ENCODE measurements around the gene MARCKS.
"Not testable (repeated sequence)": the region's sequence is repeated elsewhere in the genome, so short reads cannot be mapped to it uniquely, and the experiment has no call there.

MARCKS gene

DNA sequence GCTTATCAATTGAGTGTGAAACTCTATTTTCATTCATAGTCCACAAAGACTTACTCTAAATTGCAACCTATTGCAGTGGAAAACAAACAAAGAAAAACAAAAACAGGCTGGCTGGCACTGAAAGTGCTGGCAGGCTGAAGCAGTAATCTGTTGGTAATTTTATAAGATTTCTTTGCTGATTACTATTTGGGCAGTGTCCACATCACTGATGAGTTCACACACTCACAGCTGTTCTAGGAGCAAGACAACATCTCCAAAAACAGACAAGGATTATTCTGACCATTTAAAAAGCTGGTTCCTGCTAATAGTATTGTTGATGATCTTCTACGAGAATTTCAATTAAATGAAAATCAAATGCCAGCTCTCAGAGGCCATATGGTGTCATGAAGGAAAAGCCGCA is 26.9 kb downstream of the MARCKS start:
- DNase-seq (ENCODE audit: low read depth in 2 of 2): no peak

DNA sequence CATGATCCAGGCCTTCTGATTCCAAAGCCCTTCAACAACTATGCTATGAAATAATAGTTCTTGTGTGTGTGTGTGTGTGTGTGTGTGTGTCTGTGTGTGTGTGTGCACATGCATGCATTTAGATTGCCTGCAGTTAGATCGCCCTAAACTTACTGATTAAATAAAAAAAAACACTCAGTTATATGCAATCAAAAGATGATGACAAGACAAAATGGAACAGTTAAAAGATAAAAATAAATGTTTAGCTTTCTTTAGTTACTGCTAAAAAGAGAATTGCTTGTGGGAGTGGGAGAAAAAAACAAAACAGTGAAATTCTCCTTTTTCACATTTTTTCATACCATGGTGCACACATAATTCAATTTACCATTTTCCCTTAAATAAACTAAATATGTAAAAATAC is 29.4 kb downstream of the MARCKS start:
- DNase-seq (ENCODE audit: low read depth in 2 of 2): no peak

DNA sequence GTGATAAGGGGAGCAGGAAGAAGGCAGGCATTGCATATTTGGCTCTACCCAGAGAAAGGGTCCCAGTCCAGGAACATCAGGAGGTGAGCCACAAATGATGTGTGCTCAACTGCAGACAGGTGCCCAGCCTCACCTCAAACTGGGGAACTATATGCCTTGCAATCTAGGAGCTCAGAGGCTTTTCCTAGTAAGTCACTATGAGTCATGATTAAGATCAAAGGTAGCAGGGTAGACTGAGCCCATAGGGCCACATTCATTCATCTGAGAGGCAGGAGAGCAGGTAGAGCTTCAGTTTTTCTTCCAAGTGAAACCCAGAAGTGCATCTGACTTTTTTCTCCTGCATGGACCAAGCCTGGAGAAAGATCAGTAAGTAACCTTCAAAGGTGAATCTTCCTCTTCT is 31.3 kb downstream of the MARCKS start:
- DNase-seq (ENCODE audit: low read depth in 2 of 2): no peak

DNA sequence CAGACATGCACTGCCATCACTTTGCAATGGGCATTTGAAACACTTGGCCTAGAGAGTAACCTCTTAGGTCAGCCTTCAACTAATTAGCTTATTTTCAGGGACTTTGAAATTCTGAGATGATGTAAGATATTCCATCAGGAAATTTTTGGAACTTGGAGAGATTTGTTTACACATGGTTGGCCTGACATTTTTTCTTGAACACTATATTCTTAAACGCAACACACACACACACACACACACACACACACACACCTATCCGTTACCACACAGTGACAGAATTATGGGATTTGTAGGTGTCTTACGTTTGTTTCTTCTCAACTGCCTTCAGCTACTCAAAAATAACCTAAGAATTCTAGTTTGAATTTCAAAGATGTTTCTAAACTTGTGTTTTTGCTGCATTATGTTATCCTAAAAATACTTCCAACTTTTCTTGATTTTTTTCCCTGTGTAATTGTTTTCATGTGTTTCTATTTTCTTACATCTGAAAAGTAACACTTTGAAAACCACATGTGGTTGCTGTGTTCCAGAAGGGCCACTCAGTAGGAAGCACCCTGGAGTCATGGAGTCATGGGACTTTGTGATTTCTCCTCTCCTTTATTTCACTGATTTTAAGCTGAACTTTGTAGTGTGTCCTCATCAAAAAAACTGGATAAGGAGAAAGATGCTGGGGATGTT is 31.9 kb downstream of the MARCKS start:
- DNase-seq (ENCODE audit: low read depth in 2 of 2): no peak

DNA sequence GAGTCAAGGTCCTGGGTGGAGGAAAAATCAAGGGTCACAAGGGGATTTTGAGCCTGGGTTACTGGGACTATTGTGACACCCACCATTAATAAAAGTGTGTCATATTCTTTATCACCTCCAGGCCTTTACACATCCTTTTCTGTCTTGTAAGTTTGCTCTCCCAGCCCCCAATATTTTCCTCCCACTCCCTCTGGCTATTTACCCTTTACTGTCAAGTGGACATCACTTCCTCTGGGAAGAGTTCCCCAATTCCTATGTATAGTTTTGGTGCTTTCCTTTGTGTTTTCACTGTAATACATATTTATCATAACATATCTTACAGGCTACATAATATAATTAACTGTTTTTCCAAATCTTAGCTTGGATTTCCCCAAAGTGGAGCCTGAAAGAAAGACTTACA is 36.3 kb downstream of the MARCKS start:
- no peak for DNase-seq (ENCODE audit: low read depth in 2 of 2)

DNA sequence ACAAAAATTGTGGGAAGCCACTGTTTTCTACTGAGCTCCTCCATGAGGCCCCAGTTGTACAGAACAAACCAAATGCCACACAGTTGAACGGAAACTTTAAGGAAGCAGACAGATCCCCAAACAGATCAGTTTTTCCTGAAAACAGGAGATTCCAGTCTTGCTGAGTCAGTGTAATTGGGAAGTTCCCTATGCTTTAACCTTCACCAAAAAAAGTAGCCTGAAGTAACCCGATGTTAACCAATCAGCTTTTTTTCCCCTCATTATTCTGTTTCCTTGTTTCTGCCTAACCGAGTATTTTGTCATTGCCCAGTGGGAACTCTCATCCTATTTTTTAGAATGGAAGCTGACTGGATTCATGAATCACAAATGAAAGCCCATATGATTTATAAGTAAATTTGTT is 36.7 kb downstream of the MARCKS start:
- DNase-seq (ENCODE audit: low read depth in 2 of 2): no peak

DNA sequence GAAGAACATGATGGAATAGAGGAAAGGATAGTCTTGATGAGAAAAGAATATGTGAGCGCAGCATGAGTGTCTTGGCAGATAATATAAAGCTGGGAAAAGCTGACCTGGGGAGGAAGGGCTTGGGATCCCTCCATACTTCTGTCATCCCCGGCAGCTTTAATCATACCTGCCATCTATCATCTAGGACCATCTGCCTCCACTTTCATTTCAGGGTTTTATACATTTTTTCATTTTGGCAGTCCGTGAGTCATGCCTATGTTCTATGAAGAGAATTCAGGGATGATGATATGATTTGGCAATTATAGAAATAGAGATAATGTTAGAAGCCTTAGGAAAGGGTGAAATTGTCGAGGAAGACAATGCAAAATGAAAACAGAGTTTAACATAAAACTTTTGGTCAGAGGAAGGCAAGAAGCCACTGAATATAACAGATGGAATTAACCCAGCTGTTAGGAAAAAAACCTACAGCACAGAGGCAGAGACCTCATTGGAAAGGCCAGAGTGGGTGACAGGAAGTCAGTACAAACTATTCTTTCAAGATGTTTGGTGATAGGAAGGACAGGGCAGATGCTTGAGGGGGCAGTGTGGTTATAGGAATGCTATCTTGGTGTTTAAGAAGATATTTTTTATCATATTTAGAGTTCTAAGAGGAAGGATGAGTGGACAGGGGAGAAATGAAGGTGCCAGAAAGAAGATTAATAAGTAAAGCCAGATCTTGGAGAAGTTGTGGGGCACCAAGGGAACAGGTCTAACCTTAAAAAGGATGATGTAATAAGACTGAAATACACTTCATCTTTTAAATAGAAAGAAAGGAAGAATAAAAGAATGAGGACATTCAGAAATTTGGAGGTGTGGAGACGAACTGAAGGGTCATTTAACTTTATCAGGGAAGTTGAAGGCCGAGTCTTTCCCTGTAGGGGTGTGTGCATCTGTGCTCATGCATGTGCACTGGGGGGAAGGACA is 37.8 kb downstream of the MARCKS start:
- no peak for DNase-seq (ENCODE audit: low read depth in 2 of 2)

DNA sequence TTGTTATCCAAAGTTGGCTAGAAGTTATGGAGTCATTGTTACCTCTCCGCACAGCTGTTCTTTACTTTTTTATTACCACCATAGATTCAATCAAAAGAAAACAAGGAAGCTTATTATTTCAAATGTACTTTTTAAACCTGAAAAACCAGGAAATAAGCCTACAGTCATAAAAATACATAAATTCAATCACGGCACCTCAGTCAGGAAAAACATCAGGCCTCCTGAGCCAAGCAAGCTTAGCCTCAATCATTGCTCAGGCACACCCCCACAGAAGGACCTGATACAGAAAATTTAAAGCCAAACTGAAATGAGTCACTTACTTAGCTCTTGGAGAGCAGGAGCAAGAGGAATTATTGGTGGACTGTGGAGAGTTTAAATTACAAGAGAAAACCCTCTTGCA is 44.3 kb downstream of the MARCKS start:
- DNase-seq (ENCODE audit: low read depth in 2 of 2): no peak

DNA sequence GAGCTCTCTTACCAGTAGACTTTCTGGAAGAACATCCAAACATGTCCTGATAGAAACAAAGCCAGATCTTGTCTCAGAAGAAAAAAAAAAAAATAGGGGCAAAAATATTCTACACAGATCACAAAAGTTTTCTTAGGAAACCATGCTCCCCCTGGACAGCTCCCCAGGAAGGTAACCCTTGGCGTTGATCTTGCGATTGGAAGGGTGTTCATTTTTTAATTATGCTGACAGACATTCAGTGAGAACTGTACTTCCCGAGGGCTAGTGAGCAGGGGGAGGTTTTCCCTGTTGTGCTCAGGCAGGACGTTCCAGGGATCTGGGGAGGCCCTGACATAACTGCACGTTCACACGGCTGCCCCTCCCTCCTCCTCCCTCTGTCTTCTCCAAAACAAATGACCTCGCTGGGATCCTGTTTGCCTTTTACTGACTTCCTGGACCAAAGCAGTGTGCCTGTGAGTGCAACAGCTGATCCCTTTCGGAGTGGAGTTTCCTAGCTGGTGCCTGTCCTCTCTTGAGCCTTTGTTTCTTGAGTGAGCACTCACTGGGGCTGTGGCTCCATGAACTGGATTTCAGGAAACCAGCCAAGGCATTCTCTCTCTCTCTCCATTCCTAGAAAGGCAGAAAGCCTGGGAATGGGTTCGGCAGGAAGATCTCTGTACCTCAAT is 46.7 kb downstream of the MARCKS start:
- no peak for DNase-seq (ENCODE audit: low read depth in 2 of 2)

DNA sequence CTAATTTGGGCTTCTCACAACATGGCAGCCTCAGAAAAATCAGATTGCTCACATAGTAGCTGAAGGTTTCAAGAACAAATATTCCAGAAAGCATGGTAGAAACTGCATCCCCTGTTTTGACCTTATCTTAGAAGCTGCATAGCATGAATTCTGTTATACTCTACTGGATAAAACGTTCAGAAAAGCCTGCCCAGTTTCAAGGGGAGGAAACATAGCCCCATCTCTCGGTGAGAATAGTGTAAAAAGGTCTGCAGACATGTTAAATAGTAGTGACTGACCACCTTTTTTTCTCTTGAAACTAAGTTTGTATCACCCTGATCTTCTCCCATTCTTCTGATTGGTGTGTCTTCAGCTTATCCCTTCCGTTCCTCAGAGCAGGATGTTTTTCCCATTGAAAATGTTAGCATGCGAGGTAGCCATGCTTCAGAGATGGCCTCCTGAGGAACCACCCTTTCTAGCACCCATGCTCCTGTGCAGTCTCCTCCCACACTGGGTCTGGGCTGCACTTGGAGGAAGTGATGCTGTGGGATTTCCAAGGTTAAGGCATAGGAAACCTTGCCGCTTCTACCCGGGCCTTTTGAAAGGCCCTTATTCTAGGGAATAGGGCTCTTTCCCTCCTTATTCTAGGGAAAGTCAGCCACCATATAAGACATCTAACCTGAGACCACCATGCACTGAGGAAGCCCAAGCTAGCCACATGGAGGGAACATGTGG is 50.1 kb downstream of the MARCKS start:
- DNase-seq (ENCODE audit: low read depth in 2 of 2): no peak

DNA sequence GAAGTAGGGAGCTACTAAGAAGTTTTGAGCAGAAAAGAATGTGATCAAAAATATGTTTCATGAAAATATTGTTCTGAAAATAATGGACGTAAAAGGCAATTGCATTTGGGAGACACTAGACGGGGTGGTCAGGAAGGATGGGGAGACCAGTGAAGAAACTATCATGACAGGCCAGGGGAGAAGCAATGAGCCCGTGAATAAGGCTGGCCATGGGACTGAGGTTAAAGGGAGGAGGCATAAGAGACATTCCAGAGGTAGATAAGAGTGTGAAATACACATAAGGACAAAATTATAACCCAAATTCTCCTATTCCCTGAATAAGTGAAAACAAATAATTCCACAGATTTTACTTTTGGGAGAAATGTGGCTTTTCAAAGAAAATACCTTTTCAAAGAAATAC is 51.7 kb downstream of the MARCKS start:
- DNase-seq (ENCODE audit: low read depth in 2 of 2): no peak

DNA sequence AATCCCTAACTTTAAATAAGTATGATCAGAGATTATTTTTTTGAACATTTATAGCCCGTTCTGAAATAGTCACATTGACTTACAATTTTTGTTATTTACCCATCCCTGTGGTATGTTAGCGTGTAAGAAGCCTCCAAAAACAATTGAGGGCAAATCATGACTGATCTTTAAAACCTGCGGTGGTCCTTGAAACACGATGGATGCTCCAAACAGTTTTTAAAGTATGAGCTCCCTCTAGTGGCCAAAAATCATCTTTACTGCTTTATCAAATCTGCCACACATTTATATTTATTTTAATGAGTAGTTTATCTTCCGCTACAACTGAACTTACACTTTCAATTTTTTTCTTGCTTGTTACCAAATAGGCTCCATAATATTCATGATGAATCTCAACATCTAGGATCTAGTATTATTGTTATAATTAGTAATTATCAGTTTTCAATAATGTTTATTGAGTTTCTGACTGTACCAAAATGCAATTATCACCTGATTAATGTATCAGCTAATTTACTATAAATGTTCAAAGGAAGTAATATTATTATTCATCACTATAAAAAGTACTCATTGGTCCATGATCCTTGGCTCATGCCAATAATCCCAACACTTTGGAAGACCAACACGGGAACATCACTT is 52.2 kb downstream of the MARCKS start:
- no peak for DNase-seq (ENCODE audit: low read depth in 2 of 2)

DNA sequence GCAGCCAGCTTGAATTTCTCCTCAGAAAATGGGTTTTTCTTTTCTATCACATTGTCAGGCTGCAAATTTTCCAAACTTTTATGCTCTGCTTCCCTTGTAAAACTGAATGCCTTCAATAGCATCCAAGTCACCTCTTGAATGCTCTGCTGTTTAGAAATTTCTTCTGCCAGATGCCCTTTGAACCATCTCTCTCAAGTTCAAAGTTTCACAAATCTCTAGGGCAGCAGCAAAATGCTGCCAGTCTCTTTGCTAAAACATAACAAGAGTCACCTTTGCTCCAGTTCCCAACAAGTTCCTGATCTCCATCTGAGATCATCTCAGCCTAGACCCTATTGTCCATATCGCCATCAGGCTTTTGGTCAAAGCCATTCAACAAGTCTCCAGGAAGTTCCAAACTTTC is 53.1 kb downstream of the MARCKS start:
- not testable (repeated sequence) for DNase-seq (ENCODE audit: low read depth in 2 of 2)

All from stimulated activated CD4-positive, alpha-beta T cell treated with anti-CD3 and anti-CD28 coated beads, Interleukin-1b, Interleukin-23, amount 100 ng/mL, for 1 hour (primary cell).